RWPE2 (cell line): ENCODE data around the gene NRXN2.

ENCODE experiments used
- ATAC-seq: fragments of 200-7000 bp; cut with Tn5 transposase; 3 replicates; pipeline ENCODE4 v1.9.1; 2021; ENCODE audit warnings: low read depth
- DNase-seq: peaks from one replicate; pipeline ENCODE4 v3.0.0-alpha.2; 2020; ENCODE audit warnings: low spot score
- H3K27ac ChIP-seq: fragments of 450-650 bp; 2 replicates; pipeline ENCODE4 v1.5.1; 2017; ENCODE audit warnings: mild to moderate bottlenecking; ENCODE audit not compliant: poor library complexity, severe bottlenecking
- H3K27me3 ChIP-seq: fragments of 250-450 bp; sonication (Bioruptor Pico); 2 replicates; pipeline ENCODE4 v1.5.1; 2021; ENCODE audit warnings: mild to moderate bottlenecking, moderate library complexity; ENCODE audit not compliant: insufficient read depth, poor library complexity, severe bottlenecking
- H3K36me3 ChIP-seq: fragments of 250-450 bp; sonication (Bioruptor Pico); 2 replicates; pipeline ENCODE4 v1.5.1; 2020; ENCODE audit warnings: low read depth, mild to moderate bottlenecking, moderate library complexity
- H3K4me1 ChIP-seq: fragments of 250-450 bp; sonication (Bioruptor Pico); 2 replicates; pipeline ENCODE4 v1.5.1; 2021; ENCODE audit warnings: mild to moderate bottlenecking, moderate library complexity; ENCODE audit not compliant: insufficient read depth, poor library complexity, severe bottlenecking
- H3K4me3 ChIP-seq: fragments of 250-450 bp; sonication (Bioruptor Pico); 2 replicates; pipeline ENCODE4 v1.5.1; 2021; ENCODE audit warnings: mild to moderate bottlenecking, moderate library complexity; ENCODE audit not compliant: severe bottlenecking
- H3K9me3 ChIP-seq: fragments of 250-450 bp; sonication (Bioruptor Pico); 2 replicates; pipeline ENCODE4 v1.5.1; 2021; ENCODE audit warnings: mild to moderate bottlenecking, moderate library complexity; ENCODE audit not compliant: severe bottlenecking
- CTCF ChIP-seq: fragments of 450-650 bp; IDR thresholded peaks from one replicate; pipeline ENCODE4 v1.5.1; 2017; ENCODE audit warnings: mild to moderate bottlenecking, moderate library complexity; ENCODE audit not compliant: poor library complexity, severe bottlenecking

Gene NRXN2

GRCh38 chr11:64559351-64560138, 163.5 kb downstream of the NRXN2 start:
- H3K27me3 ChIP-seq: no peaks in the 10 kb centered on the region
- no peak for TF ChIP-seq CTCF
- H3K36me3 ChIP-seq: no peaks in the 10 kb centered on the region
- ATAC-seq: no peak
- H3K4me1 ChIP-seq: no peaks in the 10 kb centered on the region
- no peaks in the 10 kb centered on the region for H3K9me3 ChIP-seq
- DNase-seq: peak; percentile 52
- no peak overlapping the region for H3K27ac ChIP-seq
- H3K4me3 ChIP-seq: no peak overlapping the region

GRCh38 chr11:64558869-64559268, 164.1 kb downstream of the NRXN2 start:
- peak; percentile 35 for DNase-seq
- no peaks in the 10 kb centered on the region for H3K9me3 ChIP-seq
- H3K4me3 ChIP-seq: no peak overlapping the region
- ATAC-seq: no peak
- no peaks in the 10 kb centered on the region for H3K4me1 ChIP-seq
- no peaks in the 10 kb centered on the region for H3K27me3 ChIP-seq
- TF ChIP-seq CTCF: no peak
- no peak overlapping the region for H3K27ac ChIP-seq
- H3K36me3 ChIP-seq: no peaks in the 10 kb centered on the region

- DNase-seq (peak; percentile 31), ATAC-seq (no peak; the same call in 2 of the 3 replicates)
- Histone ChIP-seq H3K27ac (no peak overlapping the region), H3K36me3 (no peaks in the 10 kb centered on the region), H3K4me1 (no peaks in the 10 kb centered on the region), H3K9me3 (no peaks in the 10 kb centered on the region), H3K27me3 (no peaks in the 10 kb centered on the region), H3K4me3 (no peak overlapping the region)
- no peak for TF ChIP-seq CTCF
Measured at GRCh38 chr11:64558065-64558745, 164.8 kb downstream of the NRXN2 start.

GRCh38 chr11:64556721-64557250, 166.2 kb downstream of the NRXN2 start:
- Histone ChIP-seq H3K4me1 (no peaks in the 10 kb centered on the region), H3K4me3 (no peak overlapping the region), H3K36me3 (no peaks in the 10 kb centered on the region), H3K27me3 (no peaks in the 10 kb centered on the region), H3K9me3 (no peaks in the 10 kb centered on the region), H3K27ac (no peak overlapping the region)
- DNase-seq (peak; percentile 23), ATAC-seq (no peak)
- TF ChIP-seq CTCF: no peak
